ENCODE measurements around the gene MYO19.

- no peak for TF ChIP-seq CTCF (tag by site-specific recombination; IDR thresholded peaks at IDR 0.05)
- TF ChIP-seq KLF10 (tag by site-specific recombination; IDR thresholded peaks at IDR 0.05), result no peak
- no peak for TF ChIP-seq ZNF24 (tag by site-specific recombination; IDR thresholded peaks at IDR 0.05)
Observed at GRCh38 chr17:36503456-36504155, 31.1 kb downstream of the MYO19 start.

Data from HEK293 (cell line).